ENCODE measurements around the gene TSC1. TPM values are rescaled to one million over a fixed set of nuclear protein-coding genes. Genes with fewer than 3 reads are reported as not detected.

The TSC1 gene
- polyA plus RNA-seq, 2 of the 4 experiments (the other 2 are of a cell fraction): 15.2 to 37.9 TPM

DNA sequence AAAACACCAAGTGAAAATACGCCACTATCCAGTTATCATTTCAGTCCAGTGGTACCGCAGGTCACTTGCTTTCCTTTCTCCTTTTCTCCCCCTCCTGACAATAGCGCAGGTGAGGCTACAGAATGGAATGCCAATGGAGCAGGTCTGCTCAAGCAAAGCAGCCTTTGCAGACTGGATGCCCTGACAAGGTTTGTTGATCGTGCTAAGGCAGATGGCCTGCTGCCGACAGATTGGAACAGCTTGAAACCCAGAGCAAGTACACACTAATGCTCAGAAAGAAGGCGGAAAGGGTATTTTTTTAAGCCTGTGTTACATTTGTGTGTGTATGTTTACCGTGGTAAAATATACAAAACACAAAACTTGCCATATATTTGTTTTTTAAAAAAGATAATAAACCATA is 46.4 kb downstream of the TSC1 start:
- no peaks in the 10 kb centered on the region for H3K9me3 ChIP-seq
- TF ChIP-seq TP53 (CRISPR knock-in tag; IDR thresholded peaks at IDR 0.05): no peak
- no peak for TF ChIP-seq NPAS2 (CRISPR knock-in tag; IDR thresholded peaks at IDR 0.05; ENCODE audit: borderline replicate concordance)
- TF ChIP-seq JUNB (IDR thresholded peaks at IDR 0.05): no peak
- no peak for TF ChIP-seq JUN (IDR thresholded peaks at IDR 0.05)
- no peak for TF ChIP-seq PHF8 (IDR thresholded peaks at IDR 0.05; ENCODE audit: borderline replicate concordance, low read depth)
- no peak for ATAC-seq
- no peak for FAIRE-seq
- H3K4me2 ChIP-seq: no peak overlapping the region
- no peaks in the 10 kb centered on the region for H3K4me1 ChIP-seq
- H3K27ac ChIP-seq: no peak overlapping the region
- no peak for DNase-seq (ENCODE audit: low read depth in 1 of 2, low spot score in 1 of 2)
- ChIA-PET CTCF (interaction anchor here (0.8 to 8.2 kb wide), 3 partner anchors 9 to 139 kb away, joined by 3 to 145 read pairs (median 48); no protein-coding TSS in a partner anchor), POLR2A (no interaction called here)
- no peak overlapping the region for H3K4me3 ChIP-seq
- 87% methylated on average over 7 of the region's 7 CpGs for WGBS (ENCODE audit: missing lambda C conversion rate)

DNA sequence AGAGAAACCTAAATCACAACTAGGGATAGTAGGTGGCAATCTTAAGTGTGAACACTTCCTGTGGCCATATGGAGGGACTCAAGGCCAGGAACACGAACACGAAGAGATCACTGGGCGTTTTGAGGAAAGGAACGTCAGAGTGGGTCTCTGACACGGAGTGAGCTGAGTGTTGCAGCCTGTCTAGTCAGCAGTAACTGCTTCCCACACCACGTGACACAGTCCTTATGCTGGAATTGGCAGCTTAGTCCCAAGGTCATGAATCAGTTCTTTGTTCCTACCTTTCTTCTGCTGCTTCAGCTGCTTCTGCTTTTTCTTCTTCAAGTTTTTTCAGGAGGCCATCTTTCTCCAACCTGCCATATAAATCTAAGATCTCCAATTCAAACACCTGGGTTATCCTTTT is 47.5 kb downstream of the TSC1 start:
- POLR2A ChIA-PET: interaction anchor here (0.6 kb wide), 1 partner anchor 134 kb away, joined by 4 read pairs; the partner anchor contains the start of gene GTF3C5
- CTCF ChIA-PET: interaction anchor here (1.3 to 2.4 kb wide), 3 partner anchors 8 to 109 kb away, joined by 3 to 8 read pairs (median 7); no protein-coding TSS in a partner anchor

DNA sequence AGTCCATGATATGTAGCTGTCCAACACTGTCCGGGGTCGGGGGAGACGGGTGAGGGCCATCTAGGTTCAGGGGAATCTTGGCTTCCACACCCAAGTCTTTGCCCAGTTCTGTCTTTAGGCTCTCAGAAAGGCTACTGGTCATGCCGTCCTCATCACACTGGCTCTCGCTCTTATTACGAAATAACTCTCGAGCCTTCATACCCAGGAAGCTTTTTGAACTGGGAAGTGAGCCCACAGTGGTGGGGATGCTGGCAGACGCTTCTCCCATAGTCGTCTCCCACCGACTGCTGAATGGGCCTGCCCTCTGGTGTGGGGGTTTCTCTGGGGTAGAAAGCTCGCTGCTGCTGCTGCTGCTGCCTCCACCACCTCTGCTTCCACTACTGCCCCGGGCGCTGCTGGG is 48.2 kb downstream of the TSC1 start:
- Histone ChIP-seq H3K9me3 (no peaks in the 10 kb centered on the region), H3K4me3 (no peak overlapping the region), H3K27ac (no peak overlapping the region), H3K4me2 (no peak overlapping the region), H3K4me1 (no peaks in the 10 kb centered on the region)
- no peak for FAIRE-seq
- WGBS (ENCODE audit: missing lambda C conversion rate): 93% methylated on average over 13 of the region's 13 CpGs
- no peak for DNase-seq (ENCODE audit: low read depth in 1 of 2, low spot score in 1 of 2)
- CTCF ChIA-PET: interaction anchor here (1.3 to 2.4 kb wide), 3 partner anchors 9 to 109 kb away, joined by 3 to 8 read pairs (median 7); no protein-coding TSS in a partner anchor
- ATAC-seq: no peak
- POLR2A ChIA-PET: no interaction called here
- TF ChIP-seq, protein P1, sequence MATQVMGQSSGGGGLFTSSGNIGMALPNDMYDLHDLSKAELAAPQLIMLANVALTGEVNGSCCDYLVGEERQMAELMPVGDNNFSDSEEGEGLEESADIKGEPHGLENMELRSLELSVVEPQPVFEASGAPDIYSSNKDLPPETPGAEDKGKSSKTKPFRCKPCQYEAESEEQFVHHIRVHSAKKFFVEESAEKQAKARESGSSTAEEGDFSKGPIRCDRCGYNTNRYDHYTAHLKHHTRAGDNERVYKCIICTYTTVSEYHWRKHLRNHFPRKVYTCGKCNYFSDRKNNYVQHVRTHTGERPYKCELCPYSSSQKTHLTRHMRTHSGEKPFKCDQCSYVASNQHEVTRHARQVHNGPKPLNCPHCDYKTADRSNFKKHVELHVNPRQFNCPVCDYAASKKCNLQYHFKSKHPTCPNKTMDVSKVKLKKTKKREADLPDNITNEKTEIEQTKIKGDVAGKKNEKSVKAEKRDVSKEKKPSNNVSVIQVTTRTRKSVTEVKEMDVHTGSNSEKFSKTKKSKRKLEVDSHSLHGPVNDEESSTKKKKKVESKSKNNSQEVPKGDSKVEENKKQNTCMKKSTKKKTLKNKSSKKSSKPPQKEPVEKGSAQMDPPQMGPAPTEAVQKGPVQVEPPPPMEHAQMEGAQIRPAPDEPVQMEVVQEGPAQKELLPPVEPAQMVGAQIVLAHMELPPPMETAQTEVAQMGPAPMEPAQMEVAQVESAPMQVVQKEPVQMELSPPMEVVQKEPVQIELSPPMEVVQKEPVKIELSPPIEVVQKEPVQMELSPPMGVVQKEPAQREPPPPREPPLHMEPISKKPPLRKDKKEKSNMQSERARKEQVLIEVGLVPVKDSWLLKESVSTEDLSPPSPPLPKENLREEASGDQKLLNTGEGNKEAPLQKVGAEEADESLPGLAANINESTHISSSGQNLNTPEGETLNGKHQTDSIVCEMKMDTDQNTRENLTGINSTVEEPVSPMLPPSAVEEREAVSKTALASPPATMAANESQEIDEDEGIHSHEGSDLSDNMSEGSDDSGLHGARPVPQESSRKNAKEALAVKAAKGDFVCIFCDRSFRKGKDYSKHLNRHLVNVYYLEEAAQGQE (IDR thresholded peaks at IDR 0.05): no peak
- no peak for TF ChIP-seq EHF (CRISPR knock-in tag; IDR thresholded peaks at IDR 0.05)
- TF ChIP-seq ESRRA (IDR thresholded peaks at IDR 0.05; ENCODE audit: borderline replicate concordance, low read length): no peak
- no peak for TF ChIP-seq JUN (IDR thresholded peaks at IDR 0.05)
- no peak for TF ChIP-seq CHD2 (IDR thresholded peaks at IDR 0.05; ENCODE audit: low read length, partially characterized antibody)
- no peak for TF ChIP-seq CEBPB (IDR thresholded peaks at IDR 0.05)
- TF ChIP-seq EHMT2 (IDR thresholded peaks at IDR 0.05; ENCODE audit: low read depth): no peak
- TF ChIP-seq, protein P2, sequence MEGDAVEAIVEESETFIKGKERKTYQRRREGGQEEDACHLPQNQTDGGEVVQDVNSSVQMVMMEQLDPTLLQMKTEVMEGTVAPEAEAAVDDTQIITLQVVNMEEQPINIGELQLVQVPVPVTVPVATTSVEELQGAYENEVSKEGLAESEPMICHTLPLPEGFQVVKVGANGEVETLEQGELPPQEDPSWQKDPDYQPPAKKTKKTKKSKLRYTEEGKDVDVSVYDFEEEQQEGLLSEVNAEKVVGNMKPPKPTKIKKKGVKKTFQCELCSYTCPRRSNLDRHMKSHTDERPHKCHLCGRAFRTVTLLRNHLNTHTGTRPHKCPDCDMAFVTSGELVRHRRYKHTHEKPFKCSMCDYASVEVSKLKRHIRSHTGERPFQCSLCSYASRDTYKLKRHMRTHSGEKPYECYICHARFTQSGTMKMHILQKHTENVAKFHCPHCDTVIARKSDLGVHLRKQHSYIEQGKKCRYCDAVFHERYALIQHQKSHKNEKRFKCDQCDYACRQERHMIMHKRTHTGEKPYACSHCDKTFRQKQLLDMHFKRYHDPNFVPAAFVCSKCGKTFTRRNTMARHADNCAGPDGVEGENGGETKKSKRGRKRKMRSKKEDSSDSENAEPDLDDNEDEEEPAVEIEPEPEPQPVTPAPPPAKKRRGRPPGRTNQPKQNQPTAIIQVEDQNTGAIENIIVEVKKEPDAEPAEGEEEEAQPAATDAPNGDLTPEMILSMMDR (IDR thresholded peaks at IDR 0.05): no peak
- TF ChIP-seq MAZ (IDR thresholded peaks at IDR 0.05; ENCODE audit: borderline replicate concordance, low read depth, low read length): no peak
- TF ChIP-seq SREBF2 (IDR thresholded peaks at IDR 0.05): no peak
- TF ChIP-seq CBX8 (IDR thresholded peaks at IDR 0.05): no peak
- no peak for TF ChIP-seq MAX (IDR thresholded peaks at IDR 0.05)
- TF ChIP-seq ZFP36 (IDR thresholded peaks at IDR 0.05; ENCODE audit: borderline replicate concordance, partially characterized antibody): no peak
- TF ChIP-seq HOXB5 (CRISPR knock-in tag; IDR thresholded peaks at IDR 0.05): no peak
- no peak for TF ChIP-seq ZNF302 (CRISPR knock-in tag; IDR thresholded peaks at IDR 0.05)
- TF ChIP-seq HEYL (CRISPR knock-in tag; IDR thresholded peaks at IDR 0.05): no peak
- no peak for TF ChIP-seq MYC (IDR thresholded peaks at IDR 0.05; ENCODE audit: borderline replicate concordance, low read length)

More for the DNA sequence above, 47.5 kb downstream of the TSC1 start:
- Histone ChIP-seq H3K9me3 (no peaks in the 10 kb centered on the region), H3K4me2 (no peak overlapping the region), H3K4me3 (no peak overlapping the region), H3K27ac (no peak overlapping the region), H3K4me1 (no peaks in the 10 kb centered on the region)
- DNase-seq (ENCODE audit: low read depth in 1 of 2, low spot score in 1 of 2) (no peak), FAIRE-seq (no peak), ATAC-seq (no peak)
- 79% methylated on average over 6 of the region's 6 CpGs for WGBS (ENCODE audit: missing lambda C conversion rate)
- TF ChIP-seq HOXB13 (CRISPR knock-in tag; IDR thresholded peaks at IDR 0.05; ENCODE audit: low read depth) (no peak), CEBPB (IDR thresholded peaks at IDR 0.05) (no peak), GATA3 (IDR thresholded peaks at IDR 0.05; ENCODE audit: borderline replicate concordance) (no peak), JUNB (IDR thresholded peaks at IDR 0.05) (no peak), CHD4 (IDR thresholded peaks at IDR 0.05; ENCODE audit: borderline replicate concordance) (no peak), RNF2 (IDR thresholded peaks at IDR 0.05; ENCODE audit: borderline replicate concordance, low read depth) (no peak), FOXS1 (CRISPR knock-in tag; IDR thresholded peaks at IDR 0.05) (no peak), HOXA7 (CRISPR knock-in tag; IDR thresholded peaks at IDR 0.05) (no peak), KDM5A (IDR thresholded peaks at IDR 0.05) (no peak), HOXB5 (CRISPR knock-in tag; IDR thresholded peaks at IDR 0.05) (no peak)
- TF ChIP-seq, protein P3, sequence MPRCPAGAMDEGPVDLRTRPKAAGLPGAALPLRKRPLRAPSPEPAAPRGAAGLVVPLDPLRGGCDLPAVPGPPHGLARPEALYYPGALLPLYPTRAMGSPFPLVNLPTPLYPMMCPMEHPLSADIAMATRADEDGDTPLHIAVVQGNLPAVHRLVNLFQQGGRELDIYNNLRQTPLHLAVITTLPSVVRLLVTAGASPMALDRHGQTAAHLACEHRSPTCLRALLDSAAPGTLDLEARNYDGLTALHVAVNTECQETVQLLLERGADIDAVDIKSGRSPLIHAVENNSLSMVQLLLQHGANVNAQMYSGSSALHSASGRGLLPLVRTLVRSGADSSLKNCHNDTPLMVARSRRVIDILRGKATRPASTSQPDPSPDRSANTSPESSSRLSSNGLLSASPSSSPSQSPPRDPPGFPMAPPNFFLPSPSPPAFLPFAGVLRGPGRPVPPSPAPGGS (IDR thresholded peaks at IDR 0.05): no peak
- TF ChIP-seq, protein P4, sequence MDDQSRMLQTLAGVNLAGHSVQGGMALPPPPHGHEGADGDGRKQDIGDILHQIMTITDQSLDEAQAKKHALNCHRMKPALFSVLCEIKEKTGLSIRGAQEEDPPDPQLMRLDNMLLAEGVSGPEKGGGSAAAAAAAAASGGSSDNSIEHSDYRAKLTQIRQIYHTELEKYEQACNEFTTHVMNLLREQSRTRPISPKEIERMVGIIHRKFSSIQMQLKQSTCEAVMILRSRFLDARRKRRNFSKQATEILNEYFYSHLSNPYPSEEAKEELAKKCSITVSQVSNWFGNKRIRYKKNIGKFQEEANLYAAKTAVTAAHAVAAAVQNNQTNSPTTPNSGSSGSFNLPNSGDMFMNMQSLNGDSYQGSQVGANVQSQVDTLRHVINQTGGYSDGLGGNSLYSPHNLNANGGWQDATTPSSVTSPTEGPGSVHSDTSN (IDR thresholded peaks at IDR 0.05): no peak
